ENCODE results near the gene ZNF682. TPM values are rescaled to one million over a fixed set of nuclear protein-coding genes. Genes with fewer than 3 reads are reported as not detected.

Gene ZNF682
- total RNA-seq, 1 experiment from 2014 or later = 20.5 TPM

- H3K9me3 Mint-ChIP-seq = no peaks in the 10 kb centered on the region
- ChIA-PET POLR2A (no interaction called here), CTCF (no interaction called here)
- TF ChIP-seq SOX15 (CRISPR knock-in tag; IDR thresholded peaks at IDR 0.05) (no peak), ESRRA (CRISPR knock-in tag; IDR thresholded peaks at IDR 0.05; ENCODE audit: borderline replicate concordance) (no peak), ZNF671 (CRISPR knock-in tag; IDR thresholded peaks at IDR 0.05) (no peak), RELA (CRISPR knock-in tag; IDR thresholded peaks at IDR 0.05; ENCODE audit: borderline replicate concordance) (no peak), ZNF317 (CRISPR knock-in tag; IDR thresholded peaks at IDR 0.05; ENCODE audit: borderline replicate concordance, low read depth) (no peak), E2F5 (CRISPR knock-in tag; IDR thresholded peaks at IDR 0.05) (no peak), RORB (CRISPR knock-in tag; IDR thresholded peaks at IDR 0.05) (no peak), ARID4B (CRISPR knock-in tag; IDR thresholded peaks at IDR 0.05; ENCODE audit: borderline replicate concordance) (no peak), FOXJ3 (CRISPR knock-in tag; IDR thresholded peaks at IDR 0.05; ENCODE audit: borderline replicate concordance) (no peak), HMGA2 (CRISPR knock-in tag; IDR thresholded peaks at IDR 0.05) (no peak), USF2 (CRISPR knock-in tag; IDR thresholded peaks at IDR 0.05) (no peak), ZNF512 (CRISPR knock-in tag; IDR thresholded peaks at IDR 0.05; ENCODE audit: borderline replicate concordance) (no peak), ZNF263 (CRISPR knock-in tag; IDR thresholded peaks at IDR 0.05; ENCODE audit: low read depth) (no peak), NFE2L1 (CRISPR knock-in tag; IDR thresholded peaks at IDR 0.05) (no peak), ELF4 (CRISPR knock-in tag; IDR thresholded peaks at IDR 0.05; ENCODE audit: low read depth) (no peak)
- no peak for DNase-seq (ENCODE audit: low spot score)
- no peak overlapping the region for H3K4me3 Mint-ChIP-seq
- H3K36me3 Mint-ChIP-seq = no peaks in the 10 kb centered on the region
- ATAC-seq = no peak
- H3K27me3 Mint-ChIP-seq (ENCODE audit: low read depth) = no peaks in the 10 kb centered on the region
- peaks cover 15% of the 10 kb centered on the region for H3K4me1 Mint-ChIP-seq
- no peak overlapping the region for H3K27ac Mint-ChIP-seq
These were observed 5.4 kb upstream of the ZNF682 start for GRCh38 chr19:20044663-20045062.

DNA sequence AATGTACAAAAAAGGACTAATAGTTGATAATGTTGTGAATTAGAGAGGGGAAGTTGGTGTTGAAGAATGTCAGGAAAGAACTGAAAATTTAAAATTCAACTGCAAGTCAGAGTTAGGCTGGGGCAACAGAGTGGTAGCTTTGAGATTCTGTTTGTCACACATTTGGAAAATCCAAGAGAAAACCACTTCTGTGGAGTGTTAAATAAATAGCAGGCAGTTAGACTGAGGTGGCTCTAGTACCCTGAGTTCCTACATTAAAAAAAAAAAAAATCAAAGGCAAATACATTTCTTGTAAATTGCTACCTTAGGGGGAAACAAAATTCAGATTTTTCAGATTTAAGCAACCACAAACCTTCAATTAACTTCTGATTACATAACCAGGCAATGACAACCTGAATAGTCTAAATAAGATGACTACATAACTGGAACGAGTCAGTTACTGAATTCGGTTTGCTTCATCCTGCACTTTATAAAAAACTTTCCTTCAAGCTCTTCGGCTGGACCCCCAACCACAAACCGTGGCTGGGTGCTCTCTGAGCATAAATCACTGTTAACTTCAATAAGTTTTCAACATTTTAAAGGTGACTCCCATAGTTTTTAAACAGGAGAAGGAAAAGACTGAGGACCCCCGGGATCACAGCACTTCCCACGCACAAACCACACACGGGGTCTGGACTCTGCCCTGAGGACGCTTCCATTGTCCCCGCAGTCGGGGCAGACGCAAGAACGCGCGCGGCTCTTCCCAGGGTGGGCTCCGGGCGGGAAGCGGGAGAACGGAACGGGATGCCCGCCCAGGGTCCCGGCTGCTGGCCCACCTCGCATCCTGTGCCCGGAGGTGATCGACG lies 725 bp downstream of the ZNF682 start:
- POLR2A ChIA-PET = interaction anchor here (1.0 to 2.1 kb wide), 12 partner anchors 8 to 385 kb away, joined by 3 to 39 read pairs (median 4); partner anchors contain the start of genes ZNF253, ZNF486 and ZNF90
- no peaks in the 10 kb centered on the region for H3K27me3 Mint-ChIP-seq (ENCODE audit: low read depth)
- no peaks in the 10 kb centered on the region for H3K9me3 Mint-ChIP-seq
- peak overlapping the region; percentile 60 for H3K27ac Mint-ChIP-seq
- H3K4me3 Mint-ChIP-seq = peak overlapping the region; percentile 91
- ATAC-seq = no peak
- TF ChIP-seq, protein P1, sequence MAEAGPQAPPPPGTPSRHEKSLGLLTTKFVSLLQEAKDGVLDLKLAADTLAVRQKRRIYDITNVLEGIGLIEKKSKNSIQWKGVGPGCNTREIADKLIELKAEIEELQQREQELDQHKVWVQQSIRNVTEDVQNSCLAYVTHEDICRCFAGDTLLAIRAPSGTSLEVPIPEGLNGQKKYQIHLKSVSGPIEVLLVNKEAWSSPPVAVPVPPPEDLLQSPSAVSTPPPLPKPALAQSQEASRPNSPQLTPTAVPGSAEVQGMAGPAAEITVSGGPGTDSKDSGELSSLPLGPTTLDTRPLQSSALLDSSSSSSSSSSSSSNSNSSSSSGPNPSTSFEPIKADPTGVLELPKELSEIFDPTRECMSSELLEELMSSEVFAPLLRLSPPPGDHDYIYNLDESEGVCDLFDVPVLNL (CRISPR knock-in tag; IDR thresholded peaks at IDR 0.05; ENCODE audit: borderline replicate concordance, low read depth) = no peak
- TF ChIP-seq KAT7 (CRISPR knock-in tag; IDR thresholded peaks at IDR 0.05; ENCODE audit: borderline replicate concordance) (no peak), ESRRA (CRISPR knock-in tag; IDR thresholded peaks at IDR 0.05; ENCODE audit: borderline replicate concordance) (0 out of 2 replicates have a peak, but pooled peaks have one; percentile 12), ZNF138 (CRISPR knock-in tag; conservative IDR thresholded peaks at IDR 0.05) (no peak)
- TF ChIP-seq, protein P2, sequence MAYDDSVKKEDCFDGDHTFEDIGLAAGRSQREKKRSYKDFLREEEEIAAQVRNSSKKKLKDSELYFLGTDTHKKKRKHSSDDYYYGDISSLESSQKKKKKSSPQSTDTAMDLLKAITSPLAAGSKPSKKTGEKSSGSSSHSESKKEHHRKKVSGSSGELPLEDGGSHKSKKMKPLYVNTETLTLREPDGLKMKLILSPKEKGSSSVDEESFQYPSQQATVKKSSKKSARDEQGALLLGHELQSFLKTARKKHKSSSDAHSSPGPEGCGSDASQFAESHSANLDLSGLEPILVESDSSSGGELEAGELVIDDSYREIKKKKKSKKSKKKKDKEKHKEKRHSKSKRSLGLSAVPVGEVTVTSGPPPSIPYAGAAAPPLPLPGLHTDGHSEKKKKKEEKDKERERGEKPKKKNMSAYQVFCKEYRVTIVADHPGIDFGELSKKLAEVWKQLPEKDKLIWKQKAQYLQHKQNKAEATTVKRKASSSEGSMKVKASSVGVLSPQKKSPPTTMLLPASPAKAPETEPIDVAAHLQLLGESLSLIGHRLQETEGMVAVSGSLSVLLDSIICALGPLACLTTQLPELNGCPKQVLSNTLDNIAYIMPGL (CRISPR knock-in tag; IDR thresholded peaks at IDR 0.05) = peak; percentile 48; the same call in 1 of the 2 replicates
- CTCF ChIA-PET = interaction anchor here (0.7 to 1.7 kb wide), 6 partner anchors 13 to 322 kb away, joined by 3 to 13 read pairs (median 4); partner anchors contain the start of gene ZNF486
- H3K36me3 Mint-ChIP-seq = peaks cover 6% of the 10 kb centered on the region; the same call in 1 of the 2 replicates
- peaks cover 17% of the 10 kb centered on the region for H3K4me1 Mint-ChIP-seq
- DNase-seq (ENCODE audit: low spot score) = no peak

Data from WTC11 (cell line).